A549 (cell line): ENCODE measurements around the gene GPX5.

Source experiments
- CBX8 ChIP-seq: fragments of 200-600 bp; sonication (generic); IDR thresholded peaks from 2 replicates; pipeline ENCODE4 v1.6.1; 2016
- CTCF ChIP-seq: fragments of >200 bp; sonication (Bioruptor Twin); formaldehyde crosslinking; IDR thresholded peaks from 3 replicates; pipeline ENCODE4 v1.5.1; 2016
- MAFK ChIP-seq: fragments of 450-650 bp; IDR thresholded peaks from 2 replicates; pipeline ENCODE4 v1.6.1; 2014; ENCODE audit not compliant: partially characterized antibody
- MAZ ChIP-seq: fragments of 150-350 bp; IDR thresholded peaks from 2 replicates; pipeline ENCODE4 v1.6.1; 2014; ENCODE audit warnings: antibody characterized with exemption, low read depth, low read length, borderline replicate concordance
- NFE2L2 ChIP-seq: fragments of 150-350 bp; conservative IDR thresholded peaks from 2 replicates; pipeline ENCODE4 v1.6.1; 2014; ENCODE audit warnings: low read length
- PBX3 ChIP-seq: IDR thresholded peaks from 2 replicates; pipeline ENCODE4 v1.6.1; 2012
- RCOR1 ChIP-seq: fragments of 150-350 bp; IDR thresholded peaks from 2 replicates; pipeline ENCODE4 v1.6.1; 2014; ENCODE audit warnings: antibody characterized with exemption, low read length, low read depth

GRCh38 chr6:28497893-28498292, 27.8 kb upstream of the GPX5 start:
- TF ChIP-seq CTCF (no peak), PBX3 (no peak), MAFK (no peak), NFE2L2 (no peak), CBX8 (no peak), RCOR1 (no peak), MAZ (no peak)
